Fibroblast of skin of right quadriceps (primary cell): ENCODE data around the gene SPNS3.

Experiments used
- DNase-seq: peaks from one replicate; pipeline ENCODE4 v3.0.0-alpha.2; 2013

Gene SPNS3

GRCh38 chr17:4436381-4436780, 2.6 kb downstream of the SPNS3 start:
- no peak for DNase-seq

GRCh38 chr17:4436846-4437245, 3.1 kb downstream of the SPNS3 start:
- no peak for DNase-seq

- DNase-seq = no peak
Measured at GRCh38 chr17:4438162-4438944, 4.6 kb downstream of the SPNS3 start.

- DNase-seq = no peak
Measured at GRCh38 chr17:4440021-4440420, 6.3 kb downstream of the SPNS3 start.

GRCh38 chr17:4440690-4441686, 7.2 kb downstream of the SPNS3 start:
- DNase-seq = no peak

GRCh38 chr17:4442582-4442981, 8.8 kb downstream of the SPNS3 start:
- DNase-seq = no peak

- no peak for DNase-seq
Measured at GRCh38 chr17:4443476-4443875, 9.7 kb downstream of the SPNS3 start.

GRCh38 chr17:4444782-4445473, 11.2 kb downstream of the SPNS3 start:
- no peak for DNase-seq

- no peak for DNase-seq
Measured at GRCh38 chr17:4445731-4446130, 12.0 kb downstream of the SPNS3 start.

GRCh38 chr17:4446326-4447071, 12.8 kb downstream of the SPNS3 start:
- DNase-seq = no peak

- DNase-seq = no peak
Measured at GRCh38 chr17:4448197-4448980, 14.6 kb downstream of the SPNS3 start.

- no peak for DNase-seq
Measured at GRCh38 chr17:4449736-4450135, 16.0 kb downstream of the SPNS3 start.

GRCh38 chr17:4450710-4451316, 17.1 kb downstream of the SPNS3 start:
- DNase-seq = no peak

GRCh38 chr17:4453812-4454591, 20.3 kb downstream of the SPNS3 start:
- no peak for DNase-seq

- DNase-seq = no peak
Measured at GRCh38 chr17:4460661-4461060, 26.9 kb downstream of the SPNS3 start.

GRCh38 chr17:4463818-4464476, 30.2 kb downstream of the SPNS3 start:
- DNase-seq = no peak

GRCh38 chr17:4465786-4466185, 32.0 kb downstream of the SPNS3 start:
- DNase-seq = no peak

- no peak for DNase-seq
Measured at GRCh38 chr17:4467287-4467686, 33.5 kb downstream of the SPNS3 start.

- no peak for DNase-seq
Measured at GRCh38 chr17:4469552-4469951, 35.8 kb downstream of the SPNS3 start.

- no peak for DNase-seq
Measured at GRCh38 chr17:4472286-4472685, 38.5 kb downstream of the SPNS3 start.
